ENCODE measurements around the gene FBXO47.
"Not testable (repeated sequence)": the region's sequence is repeated elsewhere in the genome, so short reads cannot be mapped to it uniquely, and the experiment has no call there.

FBXO47 gene

DNA sequence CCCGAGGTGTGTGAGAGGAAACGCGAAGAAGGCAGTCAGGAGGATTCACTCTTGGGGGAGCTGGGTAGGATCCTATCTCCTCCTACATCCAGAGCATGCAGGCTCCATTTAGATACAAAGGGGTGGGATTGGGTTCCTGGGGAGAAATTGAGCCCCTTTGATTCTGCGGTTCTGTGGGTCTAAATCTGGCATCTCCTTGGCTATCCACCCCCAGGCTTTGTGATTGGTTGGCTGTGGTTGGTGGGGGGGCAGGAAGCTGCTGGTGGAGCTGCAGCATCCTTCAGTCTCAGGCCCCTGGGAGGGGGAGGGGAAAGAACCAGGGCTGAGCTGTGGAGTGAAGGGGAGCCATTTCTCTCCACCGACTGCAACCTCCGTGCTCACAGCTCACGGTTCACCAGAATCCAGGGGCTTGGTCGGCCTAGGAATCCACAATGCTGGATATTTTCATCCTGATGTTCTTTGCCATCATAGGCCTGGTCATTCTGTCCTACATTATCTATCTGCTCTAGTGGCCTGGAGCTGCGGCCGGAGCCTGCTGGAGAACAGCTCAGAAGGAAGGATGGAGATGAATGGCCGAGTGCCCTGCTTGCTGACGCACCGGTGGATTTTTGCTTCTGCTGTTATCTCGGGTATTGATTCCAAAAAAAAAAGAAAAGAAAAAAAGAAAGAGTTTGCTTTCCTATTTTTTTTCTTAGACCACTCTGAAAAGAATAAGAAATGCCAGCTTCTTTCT, 41.8 kb downstream of the FBXO47 start, which contains the start of gene LASP1NB:
Gene LASP1NB (plus strand): TSS at position 352 of the 733 bp plus-strand sequence.
- no peak for DNase-seq (ENCODE audit: extremely low read depth in 1 of 2, low read depth in 1 of 2)

DNA sequence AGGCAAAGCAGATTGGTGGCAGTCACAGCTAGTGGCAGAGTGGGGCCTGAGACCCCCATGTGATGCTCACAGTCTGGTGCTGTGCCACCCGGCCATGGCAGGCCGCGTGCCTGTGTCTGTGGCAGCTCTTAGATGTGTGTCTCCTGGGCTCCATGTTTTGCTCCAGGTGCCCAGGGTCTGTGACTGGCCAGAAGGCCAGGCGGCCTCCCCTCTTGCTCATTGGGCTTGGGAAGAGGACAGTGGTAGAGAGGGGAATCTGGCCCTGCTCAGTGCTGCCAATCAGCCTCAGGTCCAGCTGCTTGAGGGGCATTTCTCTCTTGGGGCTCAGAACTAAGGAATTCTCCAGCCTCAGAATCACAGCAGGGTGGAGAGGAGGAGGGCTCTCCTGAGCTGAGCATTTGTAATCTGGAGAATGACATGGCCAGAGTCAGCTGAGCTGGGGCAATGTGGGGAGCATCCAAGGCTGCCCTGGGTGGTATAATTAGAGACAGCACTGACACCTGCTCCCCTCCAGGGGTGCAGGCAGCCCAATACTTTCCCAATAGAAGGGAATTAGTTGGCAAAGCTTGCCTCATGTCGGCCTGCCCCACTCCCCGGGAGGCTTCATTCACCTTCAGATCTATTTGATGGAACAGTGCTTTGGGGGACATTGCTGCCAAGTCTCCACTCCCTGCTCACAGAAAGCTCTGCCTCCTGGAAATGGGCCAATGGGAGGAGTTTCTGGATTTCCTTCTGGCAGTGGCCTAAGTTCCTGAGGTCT, 44.5 kb downstream of the FBXO47 start:
- no peak for DNase-seq (ENCODE audit: extremely low read depth in 1 of 2, low read depth in 1 of 2)

DNA sequence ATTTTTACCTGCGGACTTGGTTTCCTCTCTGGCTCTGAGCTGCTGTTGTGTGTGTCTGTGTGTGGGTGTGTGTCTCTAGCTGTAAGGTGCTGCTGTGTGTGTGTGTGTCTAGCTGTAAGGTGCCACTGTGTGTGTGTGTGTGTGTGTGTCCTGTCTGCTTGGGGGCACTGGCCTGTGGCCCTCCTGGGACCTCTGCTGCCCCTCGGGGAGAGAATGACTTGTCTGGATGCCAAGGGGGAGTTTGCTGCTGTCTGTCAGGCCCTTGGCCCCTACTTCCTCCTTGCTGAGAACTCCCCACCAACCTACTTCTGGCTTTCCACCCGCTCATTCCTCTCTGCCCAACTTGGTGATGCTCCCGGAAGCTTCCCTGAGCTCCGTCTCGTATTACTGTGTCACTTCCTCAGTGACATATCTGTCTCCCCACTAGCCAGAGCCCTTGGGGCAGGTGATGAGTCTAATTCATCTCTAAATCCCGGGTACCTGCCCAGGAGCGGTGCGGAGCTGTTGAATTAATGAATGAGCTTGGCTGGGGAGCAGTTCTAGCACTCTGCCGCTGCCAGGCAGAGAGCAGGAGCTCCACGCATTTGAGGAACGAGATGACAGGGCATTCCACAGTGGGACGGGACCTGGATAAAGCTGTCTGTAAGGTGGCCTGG, 45.3 kb downstream of the FBXO47 start:
- no peak for DNase-seq (ENCODE audit: extremely low read depth in 1 of 2, low read depth in 1 of 2)

DNA sequence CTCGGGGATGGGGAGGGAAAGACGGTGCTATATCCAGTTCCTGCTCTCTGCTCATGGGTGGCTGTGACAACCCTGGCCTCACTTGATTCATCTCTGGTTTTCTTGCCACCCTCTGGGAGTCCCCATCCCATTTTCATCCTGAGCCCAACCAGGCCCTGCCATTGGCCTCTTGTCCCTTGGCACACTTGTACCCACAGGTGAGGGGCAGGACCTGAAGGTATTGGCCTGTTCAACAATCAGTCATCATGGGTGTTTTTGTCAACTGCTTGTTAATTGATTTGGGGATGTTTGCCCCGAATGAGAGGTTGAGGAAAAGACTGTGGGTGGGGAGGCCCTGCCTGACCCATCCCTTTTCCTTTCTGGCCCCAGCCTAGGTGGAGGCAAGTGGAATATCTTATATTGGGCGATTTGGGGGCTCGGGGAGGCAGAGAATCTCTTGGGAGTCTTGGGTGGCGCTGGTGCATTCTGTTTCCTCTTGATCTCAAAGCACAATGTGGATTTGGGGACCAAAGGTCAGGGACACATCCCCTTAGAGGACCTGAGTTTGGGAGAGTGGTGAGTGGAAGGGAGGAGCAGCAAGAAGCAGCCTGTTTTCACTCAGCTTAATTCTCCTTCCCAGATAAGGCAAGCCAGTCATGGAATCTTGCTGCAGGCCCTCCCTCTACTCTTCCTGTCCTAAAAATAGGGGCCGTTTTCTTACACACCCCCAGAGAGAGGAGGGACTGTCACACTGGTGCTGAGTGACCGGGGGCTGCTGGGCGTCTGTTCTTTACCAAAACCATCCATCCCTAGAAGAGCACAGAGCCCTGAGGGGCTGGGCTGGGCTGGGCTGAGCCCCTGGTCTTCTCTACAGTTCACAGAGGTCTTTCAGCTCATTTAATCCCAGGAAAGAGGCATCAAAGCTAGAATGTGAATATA, 46.6 kb downstream of the FBXO47 start:
- DNase-seq (ENCODE audit: extremely low read depth in 1 of 2, low read depth in 1 of 2): no peak

DNA sequence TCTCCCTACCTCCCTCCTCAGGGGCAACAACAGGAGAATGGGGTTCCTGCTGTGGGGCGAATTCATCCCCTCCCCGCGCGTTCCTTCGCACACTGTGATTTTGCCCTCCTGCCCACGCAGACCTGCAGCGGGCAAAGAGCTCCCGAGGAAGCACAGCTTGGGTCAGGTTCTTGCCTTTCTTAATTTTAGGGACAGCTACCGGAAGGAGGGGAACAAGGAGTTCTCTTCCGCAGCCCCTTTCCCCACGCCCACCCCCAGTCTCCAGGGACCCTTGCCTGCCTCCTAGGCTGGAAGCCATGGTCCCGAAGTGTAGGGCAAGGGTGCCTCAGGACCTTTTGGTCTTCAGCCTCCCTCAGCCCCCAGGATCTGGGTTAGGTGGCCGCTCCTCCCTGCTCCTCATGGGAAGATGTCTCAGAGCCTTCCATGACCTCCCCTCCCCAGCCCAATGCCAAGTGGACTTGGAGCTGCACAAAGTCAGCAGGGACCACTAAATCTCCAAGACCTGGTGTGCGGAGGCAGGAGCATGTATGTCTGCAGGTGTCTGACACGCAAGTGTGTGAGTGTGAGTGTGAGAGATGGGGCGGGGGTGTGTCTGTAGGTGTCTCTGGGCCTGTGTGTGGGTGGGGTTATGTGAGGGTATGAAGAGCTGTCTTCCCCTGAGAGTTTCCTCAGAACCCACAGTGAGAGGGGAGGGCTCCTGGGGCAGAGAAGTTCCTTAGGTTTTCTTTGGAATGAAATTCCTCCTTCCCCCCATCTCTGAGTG, 47.7 kb downstream of the FBXO47 start:
- DNase-seq (ENCODE audit: extremely low read depth in 1 of 2, low read depth in 1 of 2): no peak

DNA sequence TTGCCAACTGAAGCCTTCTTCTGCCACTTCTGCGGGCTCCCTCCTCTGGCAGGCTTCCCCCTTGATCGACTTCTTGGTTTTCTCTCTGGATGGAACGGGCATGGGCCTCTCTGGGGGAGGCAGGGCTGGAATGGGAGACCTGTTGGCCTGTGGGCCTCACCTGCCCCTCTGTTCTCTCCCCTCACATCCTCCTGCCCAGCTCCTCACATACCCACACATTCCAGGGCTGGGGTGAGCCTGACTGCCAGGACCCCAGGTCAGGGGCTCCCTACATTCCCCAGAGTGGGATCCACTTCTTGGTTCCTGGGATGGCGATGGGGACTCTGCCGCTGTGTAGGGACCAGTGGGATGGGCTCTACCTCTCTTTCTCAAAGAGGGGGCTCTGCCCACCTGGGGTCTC, 48.3 kb downstream of the FBXO47 start:
- no peak for DNase-seq (ENCODE audit: extremely low read depth in 1 of 2, low read depth in 1 of 2)

DNA sequence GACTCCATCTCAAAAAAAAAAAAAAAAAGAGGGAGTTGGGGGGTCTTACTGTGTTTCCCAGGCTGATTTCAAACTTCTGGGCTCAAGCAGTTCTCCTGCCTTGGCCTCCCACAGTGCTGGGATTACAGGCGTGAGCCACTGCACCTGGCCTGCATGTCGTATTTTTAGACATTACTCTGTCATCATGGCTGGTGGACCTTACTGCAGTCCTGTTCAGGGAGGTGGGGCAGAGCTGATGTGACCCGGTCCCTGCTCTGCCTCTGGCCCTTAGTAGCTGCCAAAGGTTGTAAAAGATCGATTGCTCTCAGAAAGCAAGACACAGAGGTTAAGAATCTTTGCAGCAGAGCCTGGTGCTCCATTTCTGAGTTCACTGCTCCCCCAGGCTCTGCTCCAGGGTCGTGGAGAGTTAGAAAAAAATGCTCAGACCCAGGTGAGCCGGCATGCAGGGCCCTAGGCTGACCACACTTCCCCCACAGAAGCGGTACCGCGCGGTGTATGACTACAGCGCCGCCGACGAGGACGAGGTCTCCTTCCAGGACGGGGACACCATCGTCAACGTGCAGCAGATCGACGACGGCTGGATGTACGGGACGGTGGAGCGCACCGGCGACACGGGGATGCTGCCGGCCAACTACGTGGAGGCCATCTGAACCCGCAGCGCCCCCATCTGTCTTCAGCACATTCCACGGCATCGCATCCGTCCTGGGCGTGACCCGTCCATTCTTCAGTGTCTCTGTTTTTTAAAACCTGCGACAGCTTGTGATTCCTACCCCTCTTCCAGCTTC, 48.9 kb downstream of the FBXO47 start:
- DNase-seq (ENCODE audit: extremely low read depth in 1 of 2, low read depth in 1 of 2): no peak

DNA sequence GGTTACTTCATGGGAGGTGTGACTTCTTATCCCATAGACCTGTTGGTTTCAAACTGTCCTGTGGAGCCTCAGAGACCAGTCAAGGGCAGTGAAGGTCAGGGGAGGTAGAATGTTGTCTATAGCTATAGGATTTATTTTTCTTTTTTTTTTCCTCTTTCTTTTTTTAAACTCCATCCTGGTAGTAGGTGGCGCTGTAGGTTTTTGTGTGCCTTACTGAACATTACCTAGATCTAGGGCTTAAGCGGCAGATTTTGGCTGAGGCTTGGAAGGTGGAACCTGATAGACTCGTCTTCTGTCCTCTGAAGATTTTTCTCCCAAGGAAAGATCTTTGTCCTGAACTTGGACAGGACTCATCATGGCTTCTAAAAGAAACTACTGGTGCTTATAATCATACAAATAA, 49.9 kb downstream of the FBXO47 start:
- DNase-seq (ENCODE audit: extremely low read depth in 1 of 2, low read depth in 1 of 2): no peak

DNA sequence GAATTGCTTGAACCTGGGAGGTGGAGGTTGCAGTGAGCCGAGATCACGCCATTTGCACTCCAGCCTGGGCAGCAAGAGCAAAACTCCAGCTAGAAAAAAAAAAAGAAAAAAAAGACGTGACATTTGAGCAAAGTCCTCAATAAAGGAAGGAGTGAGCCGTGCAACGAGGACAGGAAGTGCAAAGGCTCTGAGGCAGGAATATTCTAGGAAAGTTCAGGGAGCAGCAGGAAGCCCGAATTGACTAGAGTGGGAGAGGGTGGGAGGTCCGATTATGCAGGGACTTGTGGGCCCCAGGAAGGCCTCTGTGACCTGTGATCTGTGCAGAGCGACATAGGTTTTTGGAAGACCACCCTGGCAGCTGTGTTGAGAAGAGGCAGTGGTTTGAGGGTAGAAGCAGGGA, 50.4 kb downstream of the FBXO47 start:
- no peak for DNase-seq (ENCODE audit: extremely low read depth in 1 of 2, low read depth in 1 of 2)

DNA sequence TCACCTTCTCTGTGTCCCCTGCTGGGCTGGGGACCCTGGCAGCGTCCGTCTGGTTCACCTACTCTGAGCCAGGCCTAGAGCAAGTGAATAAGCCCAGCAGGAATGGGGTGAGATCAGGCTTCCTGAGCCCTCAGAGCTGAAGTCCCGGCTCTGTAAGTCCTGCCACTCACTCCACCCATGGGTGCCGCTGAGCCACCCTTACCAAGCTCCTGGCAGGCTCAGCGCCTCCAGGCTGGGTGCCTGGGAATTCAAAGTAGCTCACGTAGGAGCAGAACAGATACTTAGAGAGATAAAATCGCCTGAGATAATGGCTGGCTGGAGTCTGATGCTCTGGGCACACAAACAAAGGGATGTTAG, 51.6 kb downstream of the FBXO47 start:
- DNase-seq (ENCODE audit: extremely low read depth in 1 of 2, low read depth in 1 of 2): no peak

DNA sequence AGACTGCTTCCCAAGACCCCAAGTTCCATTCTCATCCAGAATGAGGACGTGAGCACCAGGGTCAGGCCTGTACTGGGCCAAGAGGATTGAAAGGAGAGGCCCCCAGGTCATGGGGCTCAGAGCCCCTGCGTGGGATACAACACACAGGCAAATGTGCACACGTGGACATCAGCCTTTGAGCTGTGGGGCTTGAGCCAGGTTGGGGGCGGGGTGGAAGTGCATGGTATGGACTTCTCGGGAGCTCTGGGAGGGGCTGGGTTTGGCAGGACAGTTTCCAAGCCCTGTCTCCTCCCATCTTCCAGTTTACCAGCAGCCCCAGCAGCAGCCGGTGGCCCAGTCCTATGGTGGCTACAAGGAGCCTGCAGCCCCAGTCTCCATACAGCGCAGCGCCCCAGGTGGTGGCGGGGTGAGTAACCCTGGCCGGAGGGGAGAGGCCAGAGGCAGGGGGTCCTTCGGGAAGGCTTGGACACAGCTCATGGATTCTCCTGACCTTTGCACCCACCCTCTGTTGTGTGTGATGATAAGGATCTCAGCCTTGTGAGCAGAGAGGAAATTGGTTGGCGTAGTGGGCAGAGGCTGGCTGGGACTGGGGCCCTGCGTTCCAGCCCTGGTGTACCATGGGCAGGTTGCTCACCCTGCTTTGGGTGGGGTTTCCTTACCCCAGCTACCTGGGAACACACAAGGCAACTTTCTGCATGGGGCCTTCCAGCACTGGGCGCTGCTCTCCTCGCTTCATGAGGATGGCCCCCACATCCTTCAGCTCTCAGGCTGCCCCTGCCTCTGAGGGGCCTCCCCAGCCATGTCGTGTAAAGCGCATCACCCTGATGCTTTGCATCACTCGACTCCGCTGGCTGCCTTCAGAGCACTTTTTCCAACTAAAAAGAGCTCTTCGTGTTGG, 52.2 kb downstream of the FBXO47 start:
- DNase-seq (ENCODE audit: extremely low read depth in 1 of 2, low read depth in 1 of 2): no peak

DNA sequence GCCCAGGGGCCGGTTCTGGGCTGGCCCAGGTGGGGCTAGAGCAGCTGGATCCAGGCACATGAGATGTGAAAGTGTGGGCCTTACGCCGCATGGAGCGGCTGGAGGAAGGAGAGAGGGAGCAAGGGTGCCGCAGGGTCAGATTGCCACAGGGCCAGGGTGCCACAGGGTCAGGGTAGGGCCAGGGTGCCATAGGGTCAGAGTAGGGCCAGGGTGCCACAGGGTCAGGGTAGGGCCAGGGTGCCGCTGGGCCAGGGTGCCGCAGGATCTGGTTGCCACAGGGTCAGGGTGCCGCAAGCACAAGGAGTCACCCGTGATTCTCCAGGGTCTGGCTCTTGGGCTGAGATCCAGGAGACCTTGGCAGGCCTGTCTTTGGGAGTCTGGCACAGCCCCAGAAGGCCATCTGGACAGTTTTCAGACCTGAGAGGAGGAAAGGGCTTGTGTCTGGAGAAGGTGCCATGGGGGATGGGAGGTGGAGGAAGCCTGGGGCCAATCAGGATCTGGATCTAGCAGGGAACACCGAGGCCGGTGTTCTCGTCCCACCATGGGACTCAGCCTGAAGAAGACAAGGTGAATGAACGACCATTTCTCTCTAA, 54.9 kb downstream of the FBXO47 start:
- no peak for DNase-seq (ENCODE audit: extremely low read depth in 1 of 2, low read depth in 1 of 2)

DNA sequence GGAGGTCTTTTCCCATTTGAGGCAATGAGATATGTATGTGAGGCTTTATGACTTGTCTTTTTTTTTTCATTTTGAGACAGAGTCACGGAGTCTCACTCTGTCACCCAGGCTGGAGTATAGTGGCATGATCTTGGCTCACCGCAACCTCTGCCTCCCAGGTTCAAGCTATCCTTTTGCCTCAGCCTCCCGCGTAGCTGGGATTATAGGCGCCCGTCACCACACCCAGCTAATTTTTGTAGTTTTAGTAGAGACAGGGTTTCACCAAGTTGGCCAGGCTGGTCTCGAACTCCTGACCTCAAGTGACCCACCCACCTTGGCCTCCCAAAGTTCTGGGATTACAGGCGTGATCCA, 55.5 kb downstream of the FBXO47 start:
- not testable (repeated sequence) for DNase-seq (ENCODE audit: extremely low read depth in 1 of 2, low read depth in 1 of 2)

DNA sequence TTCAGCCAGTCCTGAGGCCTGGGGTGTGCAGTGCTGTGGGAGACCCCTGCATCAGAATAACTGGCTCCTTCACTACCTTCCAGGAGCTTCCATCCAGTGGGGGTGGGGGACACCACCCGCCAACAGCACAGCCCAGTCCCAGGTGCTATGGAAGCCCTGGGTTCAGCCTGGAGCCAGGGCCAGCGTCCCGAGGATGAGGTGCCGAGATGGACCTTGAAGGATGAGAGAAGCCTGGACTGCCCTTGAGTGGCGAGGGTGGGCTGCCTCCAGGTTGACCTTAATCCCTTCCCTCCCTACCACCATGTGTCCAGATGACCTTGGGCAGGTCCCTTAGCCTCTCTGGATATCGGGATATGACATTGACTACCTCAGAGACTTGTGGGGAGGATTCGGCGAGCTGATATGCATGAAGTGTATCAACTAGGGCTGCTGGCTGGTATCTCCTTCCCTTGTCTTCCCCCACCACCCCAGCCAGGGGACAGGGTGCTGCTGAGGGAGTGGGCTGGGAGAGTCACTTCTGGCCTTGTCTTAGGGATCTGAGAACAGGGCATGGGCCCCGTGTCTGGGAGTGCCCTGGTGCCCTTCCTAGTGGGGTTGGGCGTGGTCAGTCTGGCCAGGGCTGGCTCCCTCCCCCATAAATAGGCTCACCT, 56.0 kb downstream of the FBXO47 start:
- DNase-seq (ENCODE audit: extremely low read depth in 1 of 2, low read depth in 1 of 2): no peak

DNA sequence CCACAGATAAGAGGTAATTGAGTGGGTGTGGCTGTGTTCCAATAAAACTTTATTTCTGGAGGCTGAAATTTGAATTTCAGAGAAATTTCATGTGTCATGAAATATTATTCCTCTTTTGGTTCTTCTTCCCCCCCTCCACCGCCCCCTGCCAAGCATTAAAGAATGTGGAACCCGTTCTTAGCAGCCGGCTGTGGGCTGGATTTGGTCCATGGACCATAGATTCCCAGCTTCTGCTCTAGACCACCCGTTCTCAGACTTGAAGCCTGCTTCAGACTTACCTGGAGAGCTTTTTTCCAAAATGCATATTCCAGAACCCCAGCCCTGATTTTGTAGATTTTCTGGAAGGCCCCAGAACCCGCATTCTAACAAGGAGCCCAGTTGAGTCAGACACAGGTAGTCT, 56.9 kb downstream of the FBXO47 start:
- no peak for DNase-seq (ENCODE audit: extremely low read depth in 1 of 2, low read depth in 1 of 2)

DNA sequence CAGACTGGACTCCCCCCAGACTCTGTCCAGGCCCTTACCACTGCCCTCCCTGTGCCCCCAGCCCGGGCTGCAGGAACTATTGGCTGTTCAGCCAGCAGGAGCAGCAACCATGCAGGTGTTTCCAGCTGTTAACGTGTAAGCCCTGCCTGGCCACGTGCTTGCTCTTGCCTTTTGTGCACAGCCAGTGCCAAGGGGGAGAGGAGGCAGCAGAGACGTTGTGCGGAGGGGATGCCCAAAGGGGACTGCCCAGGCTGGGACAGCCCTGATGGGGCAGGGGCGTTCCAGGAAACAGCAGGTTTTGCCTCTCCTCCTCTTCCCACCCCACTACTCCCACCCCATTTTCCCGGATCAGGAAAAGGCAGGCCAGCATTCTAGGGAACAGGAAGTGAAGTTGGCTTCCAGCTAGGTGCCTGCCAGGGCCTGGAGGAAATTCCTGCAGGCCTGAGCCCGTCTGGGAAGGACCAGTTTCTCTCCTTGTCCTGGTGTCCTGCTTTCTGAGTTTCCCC, 58.5 kb downstream of the FBXO47 start:
- DNase-seq (ENCODE audit: extremely low read depth in 1 of 2, low read depth in 1 of 2): no peak

DNA sequence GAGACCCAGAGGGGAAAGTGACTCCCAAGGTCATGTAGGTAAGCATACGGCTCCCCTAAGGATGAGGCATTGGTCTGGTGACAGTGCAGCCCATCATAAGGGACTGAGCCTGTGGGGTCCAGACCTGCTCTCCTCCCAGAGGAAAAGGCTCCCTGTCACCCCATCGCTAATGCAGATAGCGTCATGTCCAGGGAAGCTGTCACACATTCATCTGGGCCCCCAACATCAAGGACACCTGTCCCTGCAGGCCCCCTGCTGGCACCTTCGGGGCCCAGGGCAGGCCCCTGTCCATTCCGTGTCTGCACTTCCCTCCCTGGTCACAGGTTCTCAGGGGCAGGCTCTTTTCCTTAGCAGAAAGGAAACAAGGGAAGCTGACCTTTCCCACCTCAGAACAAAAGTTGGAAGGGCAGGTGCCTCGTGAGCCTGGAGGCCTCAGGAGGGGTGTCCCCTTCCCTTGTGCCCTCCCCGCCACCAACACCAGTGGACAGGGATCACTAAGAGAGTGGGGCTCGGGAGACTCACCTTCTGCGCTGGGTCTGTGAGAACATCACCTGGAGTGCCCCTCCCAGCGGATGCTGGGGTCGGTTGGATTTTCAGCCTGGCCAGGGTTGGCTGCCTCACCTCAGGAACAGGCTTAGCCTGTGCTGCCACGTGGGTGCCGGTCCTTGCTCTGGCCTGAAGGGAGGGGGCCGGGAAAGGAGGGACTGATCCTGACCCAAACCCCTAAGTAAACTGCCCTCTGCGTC, 59.1 kb downstream of the FBXO47 start:
- DNase-seq (ENCODE audit: extremely low read depth in 1 of 2, low read depth in 1 of 2): no peak

Data from activated CD8-positive, alpha-beta memory T cell treated with anti-CD3 and anti-CD28 coated beads for 1 hour (primary cell).